Activated CD4-positive, alpha-beta T cell treated with anti-CD3 and anti-CD28 coated beads, Interleukin-2, amount 10 ng/mL, durations not matched to agents 7 days and 5 days (primary cell): ENCODE data around the gene DCUN1D3. TPM values are rescaled to one million over a fixed set of nuclear protein-coding genes. Genes with fewer than 3 reads are reported as not detected.
A peak's percentile ranks its signal among the peaks of the same experiment; 100 is the strongest.

Experiments used
- CTCF ChIA-PET: fragments of 350-600 bp; sonication (Branson Sonifier 250); formaldehyde crosslinking; loops from one replicate; lab custom pipeline; 2021; ENCODE audit warnings: antibody characterized with exemption; lab: Charles Lee
- POLR2A ChIA-PET: fragments of 350-600 bp; sonication (Branson Sonifier 250); formaldehyde crosslinking; loops from one replicate; lab custom pipeline; 2021; ENCODE audit warnings: antibody characterized with exemption; lab: Charles Lee
- DNase-seq: peaks from one replicate; pipeline ENCODE4 v3.0.0-alpha.2; 2020
- H3K27ac Mint-ChIP-seq: one replicate; pipeline ENCODE4 v1.8.0; 2021; ENCODE audit warnings: mild to moderate bottlenecking, moderate library complexity, mixed read lengths
- H3K27me3 Mint-ChIP-seq: one replicate; pipeline ENCODE4 v1.8.0; 2021; ENCODE audit warnings: mixed read lengths
- H3K36me3 Mint-ChIP-seq: one replicate; pipeline ENCODE4 v1.8.0; 2021; ENCODE audit warnings: low read depth, mixed read lengths
- H3K4me1 Mint-ChIP-seq: one replicate; pipeline ENCODE4 v1.8.0; 2021; ENCODE audit warnings: mixed read lengths
- H3K4me3 Mint-ChIP-seq: one replicate; pipeline ENCODE4 v1.8.0; 2021; ENCODE audit warnings: mild to moderate bottlenecking, moderate library complexity, mixed read lengths
- H3K9me3 Mint-ChIP-seq: one replicate; pipeline ENCODE4 v1.8.0; 2021; ENCODE audit warnings: mixed read lengths
- total RNA-seq, 2 experiments: library from RNA; stranded (reverse); gene quantifications; one replicate each; pipeline ENCODE4 v1.2.3, GENCODE V29; 2021

Gene DCUN1D3
- total RNA-seq, 2 experiments from 2014 or later: 9.9 to 10.8 TPM

GRCh38 chr16:20853143-20853542, 47.0 kb downstream of the DCUN1D3 start:
- POLR2A ChIA-PET: no interaction called here
- Mint-ChIP-seq H3K4me3 (no peak overlapping the region), H3K9me3 (no peaks in the 10 kb centered on the region), H3K36me3 (peaks cover 11% of the 10 kb centered on the region), H3K27ac (no peak overlapping the region), H3K27me3 (no peaks in the 10 kb centered on the region), H3K4me1 (peaks cover 31% of the 10 kb centered on the region)
- DNase-seq: no peak
- CTCF ChIA-PET: interaction anchor here (1.7 kb wide), 1 partner anchor 22 kb away, joined by 3 read pairs; no protein-coding TSS in a partner anchor

GRCh38 chr16:20851601-20852000, 48.6 kb downstream of the DCUN1D3 start:
- Mint-ChIP-seq H3K27me3 (no peaks in the 10 kb centered on the region), H3K36me3 (peaks cover 11% of the 10 kb centered on the region), H3K4me1 (peaks cover 29% of the 10 kb centered on the region), H3K9me3 (no peaks in the 10 kb centered on the region), H3K4me3 (no peak overlapping the region), H3K27ac (no peak overlapping the region)
- no peak for DNase-seq
- POLR2A ChIA-PET: no interaction called here
- CTCF ChIA-PET: interaction anchor here (1.4 kb wide), 1 partner anchor 179 kb away, joined by 3 read pairs; no protein-coding TSS in a partner anchor

- DNase-seq: no peak
- POLR2A ChIA-PET: interaction anchor here (0.6 to 0.8 kb wide), 2 partner anchors 45 to 60 kb away, joined by 3 read pairs; no protein-coding TSS in a partner anchor
- Mint-ChIP-seq H3K4me3 (no peak overlapping the region), H3K4me1 (peaks cover 25% of the 10 kb centered on the region), H3K27me3 (no peaks in the 10 kb centered on the region), H3K36me3 (peaks cover 11% of the 10 kb centered on the region), H3K9me3 (no peaks in the 10 kb centered on the region), H3K27ac (no peak overlapping the region)
- CTCF ChIA-PET: interaction anchor here (0.6 to 1.4 kb wide), 6 partner anchors 10 to 234 kb away, joined by 3 to 5 read pairs (median 4); no protein-coding TSS in a partner anchor
Observed at GRCh38 chr16:20850981-20851380, 49.2 kb downstream of the DCUN1D3 start.

- CTCF ChIA-PET: interaction anchor here (0.9 to 1.3 kb wide), 7 partner anchors 9 to 235 kb away, joined by 3 to 4 read pairs (median 3); no protein-coding TSS in a partner anchor
- Mint-ChIP-seq H3K27ac (no peak overlapping the region), H3K36me3 (peaks cover 11% of the 10 kb centered on the region), H3K9me3 (no peaks in the 10 kb centered on the region), H3K27me3 (no peaks in the 10 kb centered on the region), H3K4me3 (no peak overlapping the region), H3K4me1 (peaks cover 31% of the 10 kb centered on the region)
- POLR2A ChIA-PET: no interaction called here
- DNase-seq: peak; percentile 70
Observed at GRCh38 chr16:20849589-20850390, 50.4 kb downstream of the DCUN1D3 start.

GRCh38 chr16:20847550-20847949, 52.6 kb downstream of the DCUN1D3 start:
- peaks cover 47% of the 10 kb centered on the region for H3K4me1 Mint-ChIP-seq
- CTCF ChIA-PET: interaction anchor here (0.6 to 1.7 kb wide), 3 partner anchors 19 to 214 kb away, joined by 3 to 4 read pairs (median 3); no protein-coding TSS in a partner anchor
- peaks cover 11% of the 10 kb centered on the region for H3K36me3 Mint-ChIP-seq
- H3K4me3 Mint-ChIP-seq: no peak overlapping the region
- H3K27me3 Mint-ChIP-seq: no peaks in the 10 kb centered on the region
- no peak for DNase-seq
- no peaks in the 10 kb centered on the region for H3K9me3 Mint-ChIP-seq
- POLR2A ChIA-PET: no interaction called here
- H3K27ac Mint-ChIP-seq: no peak overlapping the region

- POLR2A ChIA-PET: no interaction called here
- H3K27ac Mint-ChIP-seq: no peak overlapping the region
Observed at GRCh38 chr16:20846551-20846950, 53.6 kb downstream of the DCUN1D3 start.

GRCh38 chr16:20846030-20846429, 54.1 kb downstream of the DCUN1D3 start:
- H3K4me3 Mint-ChIP-seq: no peak overlapping the region
- no peaks in the 10 kb centered on the region for H3K9me3 Mint-ChIP-seq
- H3K27ac Mint-ChIP-seq: no peak overlapping the region
- H3K36me3 Mint-ChIP-seq: peaks cover 18% of the 10 kb centered on the region
- no peaks in the 10 kb centered on the region for H3K27me3 Mint-ChIP-seq
- ChIA-PET CTCF (interaction anchor here (1.0 to 1.4 kb wide), 2 partner anchors 13 to 20 kb away, joined by 3 read pairs; no protein-coding TSS in a partner anchor), POLR2A (no interaction called here)
- H3K4me1 Mint-ChIP-seq: peaks cover 46% of the 10 kb centered on the region
- DNase-seq: no peak

More at GRCh38 chr16:20846551-20846950, 53.6 kb downstream of the DCUN1D3 start:
- no peak for DNase-seq
- peaks cover 15% of the 10 kb centered on the region for H3K36me3 Mint-ChIP-seq
- CTCF ChIA-PET: interaction anchor here (0.6 to 1.4 kb wide), 6 partner anchors 13 to 1358 kb away, joined by 3 read pairs; no protein-coding TSS in a partner anchor
- no peaks in the 10 kb centered on the region for H3K9me3 Mint-ChIP-seq
- H3K27me3 Mint-ChIP-seq: no peaks in the 10 kb centered on the region
- no peak overlapping the region for H3K4me3 Mint-ChIP-seq
- H3K4me1 Mint-ChIP-seq: peaks cover 47% of the 10 kb centered on the region

- peak; percentile 44 for DNase-seq
- ChIA-PET POLR2A (interaction anchor here (0.5 kb wide), 1 partner anchor 676 kb away, joined by 3 read pairs; no protein-coding TSS in a partner anchor), CTCF (no interaction called here)
- Mint-ChIP-seq H3K4me1 (peaks cover 32% of the 10 kb centered on the region), H3K27ac (peak overlapping the region; percentile 31), H3K36me3 (peaks cover 27% of the 10 kb centered on the region), H3K9me3 (no peaks in the 10 kb centered on the region), H3K27me3 (no peaks in the 10 kb centered on the region), H3K4me3 (no peak overlapping the region)
Observed at GRCh38 chr16:20844588-20844987, 55.6 kb downstream of the DCUN1D3 start.

GRCh38 chr16:20844054-20844453, 56.1 kb downstream of the DCUN1D3 start:
- Mint-ChIP-seq H3K27ac (peak overlapping the region; percentile 31), H3K4me1 (peaks cover 34% of the 10 kb centered on the region), H3K36me3 (peaks cover 27% of the 10 kb centered on the region), H3K27me3 (no peaks in the 10 kb centered on the region), H3K9me3 (no peaks in the 10 kb centered on the region), H3K4me3 (peak overlapping the region; percentile 13)
- CTCF ChIA-PET: interaction anchor here (0.7 kb wide), 1 partner anchor 249 kb away, joined by 3 read pairs; no protein-coding TSS in a partner anchor
- DNase-seq: no peak
- POLR2A ChIA-PET: no interaction called here

GRCh38 chr16:20839504-20839903, 60.7 kb downstream of the DCUN1D3 start:
- ChIA-PET POLR2A (no interaction called here), CTCF (no interaction called here)
- H3K27me3 Mint-ChIP-seq: no peaks in the 10 kb centered on the region
- no peak overlapping the region for H3K27ac Mint-ChIP-seq
- H3K4me3 Mint-ChIP-seq: no peak overlapping the region
- H3K9me3 Mint-ChIP-seq: peaks cover 17% of the 10 kb centered on the region
- peaks cover 16% of the 10 kb centered on the region for H3K4me1 Mint-ChIP-seq
- H3K36me3 Mint-ChIP-seq: peaks cover 58% of the 10 kb centered on the region
- DNase-seq: no peak

- Mint-ChIP-seq H3K4me3 (no peak overlapping the region), H3K9me3 (peaks cover 18% of the 10 kb centered on the region), H3K27ac (no peak overlapping the region), H3K4me1 (peaks cover 5% of the 10 kb centered on the region), H3K27me3 (no peaks in the 10 kb centered on the region), H3K36me3 (peaks cover 68% of the 10 kb centered on the region)
- CTCF ChIA-PET: no interaction called here
- no peak for DNase-seq
- POLR2A ChIA-PET: no interaction called here
Observed at GRCh38 chr16:20838240-20838639, 61.9 kb downstream of the DCUN1D3 start.

GRCh38 chr16:20833086-20833485, 67.1 kb downstream of the DCUN1D3 start:
- DNase-seq: no peak
- peaks cover 18% of the 10 kb centered on the region for H3K9me3 Mint-ChIP-seq

GRCh38 chr16:20830372-20830771, 69.8 kb downstream of the DCUN1D3 start:
- CTCF ChIA-PET: no interaction called here
- Mint-ChIP-seq H3K4me1 (no peaks in the 10 kb centered on the region), H3K9me3 (peaks cover 4% of the 10 kb centered on the region), H3K27me3 (no peaks in the 10 kb centered on the region), H3K4me3 (no peak overlapping the region), H3K36me3 (peaks cover 31% of the 10 kb centered on the region), H3K27ac (no peak overlapping the region)
- no peak for DNase-seq
- POLR2A ChIA-PET: no interaction called here

More at GRCh38 chr16:20833086-20833485, 67.1 kb downstream of the DCUN1D3 start:
- no peaks in the 10 kb centered on the region for H3K27me3 Mint-ChIP-seq
- ChIA-PET POLR2A (no interaction called here), CTCF (interaction anchor here (0.7 to 1.2 kb wide), 2 partner anchors 13 kb away, joined by 3 read pairs; no protein-coding TSS in a partner anchor)
- no peak overlapping the region for H3K4me3 Mint-ChIP-seq
- H3K36me3 Mint-ChIP-seq: peaks cover 50% of the 10 kb centered on the region
- H3K27ac Mint-ChIP-seq: no peak overlapping the region
- no peaks in the 10 kb centered on the region for H3K4me1 Mint-ChIP-seq
